H9 (cell line): ENCODE measurements around the gene ENTR1. TPM values are rescaled to one million over a fixed set of nuclear protein-coding genes. Genes with fewer than 3 reads are reported as not detected.

ENCODE experiments used
- DNase-seq: peaks from one replicate; pipeline ENCODE4 v3.0.0-alpha.2; 2017
- H2AFZ ChIP-seq: one replicate; pipeline ENCODE4 v1.6.1; 2013; ENCODE audit warnings: mild to moderate bottlenecking, low read length, control low read depth, moderate library complexity
- H2AK5ac ChIP-seq: 2 replicates; pipeline ENCODE4 v1.6.1; 2013; ENCODE audit warnings: low read length, control low read depth, mixed read lengths; ENCODE audit not compliant: insufficient read length
- H2BK120ac ChIP-seq: one replicate; pipeline ENCODE4 v1.6.1; 2013; ENCODE audit warnings: low read depth, mild to moderate bottlenecking, low read length, control low read depth, inconsistent platforms; ENCODE audit not compliant: poor library complexity, severe bottlenecking
- H2BK12ac ChIP-seq: 2 replicates; pipeline ENCODE4 v1.6.1; 2013; ENCODE audit warnings: low read length, control low read depth, mixed read lengths, low read depth; ENCODE audit not compliant: insufficient read length
- H2BK15ac ChIP-seq: 2 replicates; pipeline ENCODE4 v1.6.1; 2013; ENCODE audit warnings: low read depth, low read length, control low read depth
- H2BK20ac ChIP-seq: one replicate; pipeline ENCODE4 v1.6.1; 2013; ENCODE audit warnings: low read depth, mild to moderate bottlenecking, low read length, control low read depth, inconsistent platforms; ENCODE audit not compliant: poor library complexity, severe bottlenecking
- H2BK5ac ChIP-seq: 2 replicates; pipeline ENCODE4 v1.6.1; 2013; ENCODE audit warnings: low read length, control low read depth, mixed read lengths; ENCODE audit not compliant: insufficient read length
- H3K14ac ChIP-seq: 2 replicates; pipeline ENCODE4 v1.6.1; 2013; ENCODE audit warnings: low read length, control low read depth; ENCODE audit not compliant: insufficient read depth
- H3K18ac ChIP-seq: 2 replicates; pipeline ENCODE4 v1.6.1; 2013; ENCODE audit warnings: low read depth, mild to moderate bottlenecking, mixed read lengths, low read length, control low read depth; ENCODE audit not compliant: insufficient read length
- H3K23ac ChIP-seq: 2 replicates; pipeline ENCODE4 v1.6.1; 2013; ENCODE audit warnings: low read length, control low read depth, mixed read lengths, low read depth; ENCODE audit not compliant: insufficient read length
- H3K23me2 ChIP-seq: 2 replicates; pipeline ENCODE4 v1.6.1; 2013; ENCODE audit warnings: low read depth, mild to moderate bottlenecking, mixed read lengths, low read length, control low read depth; ENCODE audit not compliant: insufficient read length, poor library complexity, severe bottlenecking
- H3K27ac ChIP-seq: 2 replicates; pipeline ENCODE4 v1.5.1; 2013; ENCODE audit warnings: low read length, control low read depth, mixed read lengths, low read depth; ENCODE audit not compliant: insufficient read length
- H3K27me3 ChIP-seq: 2 replicates; pipeline ENCODE4 v1.6.1; 2013; ENCODE audit warnings: low read length, control low read depth, inconsistent platforms; ENCODE audit not compliant: insufficient read depth
- H3K4ac ChIP-seq: 2 replicates; pipeline ENCODE4 v1.6.1; 2013; ENCODE audit warnings: low read depth, mild to moderate bottlenecking, control low read depth, inconsistent platforms, low read length, moderate library complexity
- H3K4me1 ChIP-seq: 2 replicates; pipeline ENCODE4 v1.6.1; 2013; ENCODE audit warnings: low read length, control low read depth, inconsistent platforms; ENCODE audit not compliant: insufficient read depth
- H3K4me2 ChIP-seq: 2 replicates; pipeline ENCODE4 v1.6.1; 2013; ENCODE audit warnings: low read length, control low read depth, mixed read lengths; ENCODE audit not compliant: insufficient read length, insufficient read depth
- H3K56ac ChIP-seq: 2 replicates; pipeline ENCODE4 v1.6.1; 2013; ENCODE audit warnings: low read depth, mild to moderate bottlenecking, mixed read lengths, low read length, control low read depth; ENCODE audit not compliant: insufficient read length
- H3K79me1 ChIP-seq: 2 replicates; pipeline ENCODE4 v1.6.1; 2013; ENCODE audit warnings: low read depth, mild to moderate bottlenecking, moderate library complexity, low read length, control low read depth, inconsistent platforms; ENCODE audit not compliant: insufficient read depth, poor library complexity, severe bottlenecking
- H3K79me2 ChIP-seq: 2 replicates; pipeline ENCODE4 v1.6.1; 2013; ENCODE audit warnings: low read length, control low read depth, inconsistent platforms; ENCODE audit not compliant: insufficient read depth
- H3K9ac ChIP-seq: 2 replicates; pipeline ENCODE4 v1.6.1; 2013; ENCODE audit warnings: low read length, control low read depth, mixed read lengths; ENCODE audit not compliant: insufficient read length; ENCODE audit errors: extremely low read depth
- H3K9me3 ChIP-seq: one replicate; pipeline ENCODE4 v1.6.1; 2013; ENCODE audit warnings: low read depth, low read length, inconsistent platforms; ENCODE audit not compliant: control insufficient read depth
- H3T11ph ChIP-seq: one replicate; pipeline ENCODE4 v1.6.1; 2013; ENCODE audit warnings: mild to moderate bottlenecking, low read length, control low read depth, inconsistent platforms
- H4K20me1 ChIP-seq: one replicate; pipeline ENCODE4 v1.6.1; 2013; ENCODE audit not compliant: control insufficient read depth, insufficient read length, insufficient read depth
- H4K5ac ChIP-seq: 2 replicates; pipeline ENCODE4 v1.6.1; 2013; ENCODE audit warnings: low read depth, mild to moderate bottlenecking, mixed read lengths, low read length, control low read depth; ENCODE audit not compliant: insufficient read length
- H4K8ac ChIP-seq: replicated peaks from 2 replicates; pipeline ENCODE4 v1.6.1; 2013; ENCODE audit warnings: low read length, control low read depth, mixed read lengths, low read depth; ENCODE audit not compliant: insufficient read length
- H4K91ac ChIP-seq: 2 replicates; pipeline ENCODE4 v1.6.1; 2013; ENCODE audit warnings: low read depth, mild to moderate bottlenecking, moderate library complexity, mixed read lengths, low read length, control low read depth; ENCODE audit not compliant: insufficient read length
- H3K27ac Mint-ChIP-seq, 3 experiments: 2 replicates in 2 of 3; 3 replicates in 1 of 3; pipeline ENCODE4 v1.8.0; 2020 to 2021; ENCODE audit warnings: mixed read lengths in 3 of 3, mild to moderate bottlenecking in 1 of 3, moderate library complexity in 1 of 3
- H3K27me3 Mint-ChIP-seq: 2 replicates; pipeline ENCODE4 v1.8.0; 2021; ENCODE audit warnings: low read depth, mild to moderate bottlenecking, moderate library complexity, mixed read lengths
- H3K36me3 Mint-ChIP-seq, 3 experiments: 2 replicates in 2 of 3; 3 replicates in 1 of 3; pipeline ENCODE4 v1.8.0; 2020 to 2021; ENCODE audit warnings: low read depth in 3 of 3, mixed read lengths in 3 of 3; ENCODE audit not compliant: insufficient read depth in 1 of 3
- H3K4me1 Mint-ChIP-seq, 2 experiments: 2 replicates each; pipeline ENCODE4 v1.8.0; 2020; ENCODE audit warnings: mixed read lengths in 2 of 2
- H3K4me3 Mint-ChIP-seq, 2 experiments: 2 replicates in 1 of 2; 3 replicates in 1 of 2; pipeline ENCODE4 v1.8.0; 2020 to 2021; ENCODE audit warnings: mild to moderate bottlenecking in 2 of 2, mixed read lengths in 2 of 2, moderate library complexity in 1 of 2
- H3K9me3 Mint-ChIP-seq, 2 experiments: 2 replicates in 1 of 2; 3 replicates in 1 of 2; pipeline ENCODE4 v1.8.0; 2020; ENCODE audit warnings: mild to moderate bottlenecking in 2 of 2, mixed read lengths in 2 of 2, moderate library complexity in 1 of 2
- WGBS: extraction: QIAGEN DNeasy Blood & Tissue Kit; methylation state at CpG from one replicate; pipeline ENCODE4 v1.1.7; 2013; ENCODE audit warnings: missing lambda C conversion rate, low lambda C conversion rate, mixed read lengths; ENCODE audit not compliant: insufficient read length; ENCODE audit errors: extremely low coverage; 5-methylcytosine and 5-hydroxymethylcytosine counted together
- total RNA-seq: library from RNA; stranded (reverse); gene quantifications from 2 replicates; pipeline ENCODE4 v1.2.1, GENCODE V29; 2021
- TF ChIP-seq, protein P1 (sequence below): fragments of 200-600 bp; sonication (generic); conservative IDR thresholded peaks from 3 replicates; pipeline ENCODE4 v1.8.0; 2021; ENCODE audit warnings: antibody characterized with exemption, mild to moderate bottlenecking

The ENTR1 gene
- total RNA-seq, 1 experiment from 2014 or later, result 108 TPM

DNA sequence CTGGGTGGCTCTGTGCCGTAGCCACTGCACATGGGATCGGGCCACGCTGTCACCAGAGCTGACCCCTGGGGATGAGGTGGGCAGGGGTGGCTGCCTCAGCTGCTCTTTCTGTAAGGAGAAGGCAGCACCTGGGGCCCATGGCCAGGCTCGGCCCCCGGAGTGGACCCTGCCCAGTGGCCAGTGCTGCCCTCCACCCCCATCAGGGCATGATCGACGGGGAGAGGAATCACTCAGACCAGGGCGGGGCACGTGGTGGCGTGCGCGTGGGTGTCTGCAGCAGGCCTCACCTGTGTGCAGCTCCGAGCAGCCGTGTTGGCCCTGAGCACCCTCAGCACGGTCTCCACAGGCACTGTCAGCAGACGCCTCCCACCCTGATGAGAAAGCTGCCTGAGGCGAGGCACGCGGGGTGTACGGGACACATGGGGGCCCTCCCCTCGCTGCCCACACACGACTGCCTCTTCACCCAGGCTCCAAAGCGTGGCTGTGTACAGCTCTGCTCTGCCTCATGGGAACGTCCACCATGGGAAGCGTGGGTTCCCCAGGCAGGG lies 28.4 kb downstream of the ENTR1 start:
- Histone ChIP-seq H3K23ac (no peak overlapping the region), H2BK20ac (no peak overlapping the region), H3K14ac (no peak overlapping the region), H2AK5ac (no peak overlapping the region), H2BK120ac (no peak overlapping the region), H3K79me1 (no peaks in the 10 kb centered on the region), H2BK12ac (no peak overlapping the region), H2AFZ (no peak overlapping the region), H3K9ac (no peak overlapping the region), H3K27me3 (no peaks in the 10 kb centered on the region), H4K20me1 (no peaks in the 10 kb centered on the region), H3K4ac (no peak overlapping the region), H4K8ac (no peak overlapping the region), H2BK5ac (no peak overlapping the region), H3K9me3 (no peaks in the 10 kb centered on the region), H3K18ac (no peak overlapping the region), H3K79me2 (no peaks in the 10 kb centered on the region), H2BK15ac (no peak overlapping the region), H3K23me2 (no peaks in the 10 kb centered on the region), H4K91ac (no peak overlapping the region), H3K4me2 (no peak overlapping the region), H3K27ac (no peak overlapping the region), H3T11ph (no peak overlapping the region), H3K56ac (no peak overlapping the region), H4K5ac (no peak overlapping the region), H3K4me1 (no peaks in the 10 kb centered on the region)
- no peaks in the 10 kb centered on the region for H3K4me1 Mint-ChIP-seq
- no CpG with 5 or more reads among the region's 25 CpGs for WGBS
- H3K9me3 Mint-ChIP-seq, result no peaks in the 10 kb centered on the region
- H3K27me3 Mint-ChIP-seq, result no peaks in the 10 kb centered on the region
- TF ChIP-seq, protein P1, sequence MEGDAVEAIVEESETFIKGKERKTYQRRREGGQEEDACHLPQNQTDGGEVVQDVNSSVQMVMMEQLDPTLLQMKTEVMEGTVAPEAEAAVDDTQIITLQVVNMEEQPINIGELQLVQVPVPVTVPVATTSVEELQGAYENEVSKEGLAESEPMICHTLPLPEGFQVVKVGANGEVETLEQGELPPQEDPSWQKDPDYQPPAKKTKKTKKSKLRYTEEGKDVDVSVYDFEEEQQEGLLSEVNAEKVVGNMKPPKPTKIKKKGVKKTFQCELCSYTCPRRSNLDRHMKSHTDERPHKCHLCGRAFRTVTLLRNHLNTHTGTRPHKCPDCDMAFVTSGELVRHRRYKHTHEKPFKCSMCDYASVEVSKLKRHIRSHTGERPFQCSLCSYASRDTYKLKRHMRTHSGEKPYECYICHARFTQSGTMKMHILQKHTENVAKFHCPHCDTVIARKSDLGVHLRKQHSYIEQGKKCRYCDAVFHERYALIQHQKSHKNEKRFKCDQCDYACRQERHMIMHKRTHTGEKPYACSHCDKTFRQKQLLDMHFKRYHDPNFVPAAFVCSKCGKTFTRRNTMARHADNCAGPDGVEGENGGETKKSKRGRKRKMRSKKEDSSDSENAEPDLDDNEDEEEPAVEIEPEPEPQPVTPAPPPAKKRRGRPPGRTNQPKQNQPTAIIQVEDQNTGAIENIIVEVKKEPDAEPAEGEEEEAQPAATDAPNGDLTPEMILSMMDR, result no peak
- no peak overlapping the region for H3K4me3 Mint-ChIP-seq
- DNase-seq, result no peak
- H3K36me3 Mint-ChIP-seq, result peaks cover 17 to 57% (median 44%) of the 10 kb centered on the region in 3 experiments; a peak in 6 of 7 replicates
- no peak overlapping the region for H3K27ac Mint-ChIP-seq
